DMS114 treated with DMSO at 0.1 percent for 48 hours (cell line): ENCODE results near the gene S100A3.
"Not testable (repeated sequence)": the region's sequence is repeated elsewhere in the genome, so short reads cannot be mapped to it uniquely, and the experiment has no call there.

Experiments
- DNase-seq: peaks from one replicate; lab custom pipeline; 2025; ENCODE audit not compliant: unreplicated experiment; lab: John Stamatoyannopoulos, UW

S100A3 gene

GRCh38 chr1:153569465-153569864 lies 20.4 kb upstream of the S100A3 start:
- DNase-seq = no peak

GRCh38 chr1:153568367-153569099 lies 19.5 kb upstream of the S100A3 start:
- peak; percentile 91 for DNase-seq

- no peak for DNase-seq
Measured at GRCh38 chr1:153567621-153568366, 18.7 kb upstream of the S100A3 start.

GRCh38 chr1:153566414-153567371 lies 17.6 kb upstream of the S100A3 start:
- no peak for DNase-seq

- DNase-seq = no peak
Measured at GRCh38 chr1:153565529-153566374, 16.7 kb upstream of the S100A3 start, which contains the start of gene S100A2. Gene S100A2 (minus strand): TSS chr1:153565844. CDS start chr1:153563877, 1,967 bp downstream.

GRCh38 chr1:153563991-153564390 lies 14.9 kb upstream of the S100A3 start:
- DNase-seq = no peak

GRCh38 chr1:153563483-153563901 lies 14.4 kb upstream of the S100A3 start:
- DNase-seq = no peak

GRCh38 chr1:153562021-153562420 lies 13.0 kb upstream of the S100A3 start:
- DNase-seq = not testable (repeated sequence)

GRCh38 chr1:153561466-153561985 lies 12.5 kb upstream of the S100A3 start:
- no peak for DNase-seq

- no peak for DNase-seq
Measured at GRCh38 chr1:153560771-153561465, 11.9 kb upstream of the S100A3 start.

GRCh38 chr1:153560241-153560640 lies 11.2 kb upstream of the S100A3 start:
- no peak for DNase-seq

- no peak for DNase-seq
Measured at GRCh38 chr1:153557877-153558276, 8.8 kb upstream of the S100A3 start.

GRCh38 chr1:153556348-153556747 lies 7.3 kb upstream of the S100A3 start:
- DNase-seq = no peak

- no peak for DNase-seq
Measured at GRCh38 chr1:153553830-153554541, 4.9 kb upstream of the S100A3 start.

- no peak for DNase-seq
Measured at GRCh38 chr1:153553096-153553495, 4.0 kb upstream of the S100A3 start.

GRCh38 chr1:153552335-153552734 lies 3.3 kb upstream of the S100A3 start:
- no peak for DNase-seq

GRCh38 chr1:153550827-153551500 lies 1.9 kb upstream of the S100A3 start:
- DNase-seq = no peak

- no peak for DNase-seq
Measured at GRCh38 chr1:153550398-153550758, 1.3 kb upstream of the S100A3 start.
